H1 (cell line): Measurements from ENCODE around the gene RCBTB2. TPM values are rescaled to one million over a fixed set of nuclear protein-coding genes. Genes with fewer than 3 reads are reported as not detected.

Experiments used
- CTCF ChIA-PET: fragments of 300-600 bp; sonication (Branson Sonifier 250); formaldehyde crosslinking; loops from one replicate; lab custom pipeline; 2021; ENCODE audit not compliant: partially characterized antibody; lab: Charles Lee
- POLR2A ChIA-PET: fragments of 300-600 bp; sonication (Branson Sonifier 250); formaldehyde crosslinking; loops from one replicate; lab custom pipeline; 2021; ENCODE audit warnings: inconsistent platforms; ENCODE audit not compliant: partially characterized antibody; lab: Charles Lee
- DNase-seq, 2 experiments: peaks; one replicate each; pipeline versions ENCODE4 v3.0.0 to v3.0.0-alpha.2; 2010 to 2022; ENCODE audit warnings: low spot score in 2 of 2, low read depth in 1 of 2, mixed read lengths in 1 of 2
- FAIRE-seq: peaks from 2 replicates; lab custom pipeline; 2011; peaks lifted over from hg19 to GRCh38; lab: Jason Lieb, UNC
- H2AFZ ChIP-seq: 2 replicates; pipeline ENCODE4 v1.8.1; 2012; ENCODE audit warnings: low read length, inconsistent platforms
- H2AK5ac ChIP-seq: 2 replicates; pipeline ENCODE4 v1.6.1; 2013; ENCODE audit warnings: low read depth, low read length
- H2BK120ac ChIP-seq: replicated peaks from 2 replicates; pipeline ENCODE3; 2013; ENCODE audit warnings: low read depth, low read length, inconsistent platforms
- H2BK12ac ChIP-seq: 2 replicates; pipeline ENCODE4 v1.6.1; 2013; ENCODE audit warnings: low read depth, low read length
- H2BK15ac ChIP-seq: 2 replicates; pipeline ENCODE4 v1.6.1; 2013; ENCODE audit warnings: low read length
- H2BK20ac ChIP-seq: 2 replicates; pipeline ENCODE4 v1.6.1; 2013; ENCODE audit warnings: low read length
- H2BK5ac ChIP-seq: 2 replicates; pipeline ENCODE4 v1.6.1; 2013; ENCODE audit warnings: low read depth, low read length
- H3K14ac ChIP-seq: 2 replicates; pipeline ENCODE4 v1.6.1; 2013; ENCODE audit warnings: inconsistent platforms; ENCODE audit not compliant: insufficient read length
- H3K18ac ChIP-seq: 2 replicates; pipeline ENCODE4 v1.6.1; 2013; ENCODE audit warnings: low read length; ENCODE audit errors: extremely low read depth
- H3K23ac ChIP-seq: 2 replicates; pipeline ENCODE4 v1.6.1; 2013; ENCODE audit warnings: inconsistent platforms; ENCODE audit not compliant: insufficient read length
- H3K23me2 ChIP-seq: 2 replicates; pipeline ENCODE4 v1.6.1; 2013; ENCODE audit warnings: low read depth, low read length
- H3K27ac ChIP-seq: 2 replicates; pipeline ENCODE4 v1.6.1; 2011; ENCODE audit warnings: low read depth, low read length, inconsistent platforms
- H3K27me3 ChIP-seq, 4 experiments: replicated peaks in 1 of 4; 1 replicate in 1 of 4; 2 replicates in 3 of 4; pipeline versions ENCODE4 v1.6.1 to v1.8.1; 2011 to 2013; ENCODE audit warnings: low read length in 3 of 4, mild to moderate bottlenecking in 3 of 4, inconsistent platforms in 2 of 4, mixed read lengths in 2 of 4, moderate library complexity in 1 of 4; ENCODE audit not compliant: control insufficient read depth in 3 of 4, insufficient read depth in 3 of 4; ENCODE audit errors: extremely low read depth in 1 of 4
- H3K36me3 ChIP-seq, 4 experiments: 2 replicates each; pipeline versions ENCODE4 v1.6.1 to v1.8.1; 2011 to 2013; ENCODE audit warnings: mild to moderate bottlenecking in 4 of 4, low read length in 3 of 4, moderate library complexity in 2 of 4, control low read depth in 1 of 4, inconsistent platforms in 1 of 4; ENCODE audit not compliant: insufficient read depth in 4 of 4, control insufficient read depth in 2 of 4
- H3K4ac ChIP-seq: replicated peaks from 2 replicates; pipeline ENCODE3; 2013; ENCODE audit warnings: low read length, low read depth, mixed read lengths, inconsistent platforms; ENCODE audit not compliant: insufficient read length
- H3K4me1 ChIP-seq, 4 experiments: replicated peaks in 1 of 4; 1 replicate in 1 of 4; 2 replicates in 3 of 4; pipeline versions ENCODE4 v1.6.1 to v1.8.1; 2011 to 2013; ENCODE audit warnings: low read length in 3 of 4, inconsistent platforms in 2 of 4, mixed read lengths in 1 of 4; ENCODE audit not compliant: insufficient read depth in 4 of 4, control insufficient read depth in 3 of 4
- H3K4me2 ChIP-seq, 2 experiments: 2 replicates each; pipeline versions ENCODE4 v1.6.1 to v1.8.1; 2011 to 2013; ENCODE audit warnings: low read depth in 2 of 2, low read length in 2 of 2, control low read depth in 1 of 2, inconsistent platforms in 1 of 2, mild to moderate bottlenecking in 1 of 2; ENCODE audit not compliant: insufficient read depth in 1 of 2
- H3K4me3 ChIP-seq, 4 experiments: fragments of 200-600, 300-600 bp in 1 of 4; sonication (generic), shearing (Covaris generic), sonication (Bioruptor Twin) in 1 of 4; 2 replicates each; pipeline versions ENCODE4 v1.5.1 to v1.8.1; 2011 to 2016; ENCODE audit warnings: low read length in 4 of 4, low read depth in 3 of 4, control low read depth in 2 of 4, inconsistent platforms in 2 of 4, mild to moderate bottlenecking in 2 of 4, mixed read lengths in 1 of 4, moderate library complexity in 1 of 4; ENCODE audit not compliant: insufficient read depth in 2 of 4; ENCODE audit errors: extremely low read depth in 1 of 4
- H3K56ac ChIP-seq: replicated peaks from 2 replicates; pipeline ENCODE3; 2013; ENCODE audit warnings: low read depth, mild to moderate bottlenecking, mixed read lengths, low read length, inconsistent platforms; ENCODE audit not compliant: insufficient read length
- H3K79me1 ChIP-seq: 2 replicates; pipeline ENCODE4 v1.6.1; 2013; ENCODE audit warnings: low read depth, low read length, control low read depth
- H3K79me2 ChIP-seq, 2 experiments: 2 replicates each; pipeline versions ENCODE4 v1.6.1 to v1.8.1; 2012 to 2013; ENCODE audit warnings: low read length in 2 of 2, mild to moderate bottlenecking in 2 of 2, inconsistent platforms in 1 of 2; ENCODE audit not compliant: insufficient read depth in 2 of 2, control insufficient read depth in 1 of 2
- H3K9ac ChIP-seq, 4 experiments: replicated peaks in 1 of 4; 1 replicate in 1 of 4; 2 replicates in 3 of 4; pipeline versions ENCODE4 v1.6.1 to v1.8.1; 2011 to 2013; ENCODE audit warnings: low read depth in 3 of 4, low read length in 3 of 4, control low read depth in 2 of 4, mild to moderate bottlenecking in 2 of 4, moderate library complexity in 2 of 4, inconsistent platforms in 1 of 4; ENCODE audit errors: extremely low read depth in 1 of 4
- H3K9me3 ChIP-seq, 2 experiments: 2 replicates each; pipeline versions ENCODE4 v1.6.1 to v1.8.1; 2012 to 2013; ENCODE audit warnings: mild to moderate bottlenecking in 2 of 2, moderate library complexity in 2 of 2, control low read depth in 1 of 2, inconsistent platforms in 1 of 2, low read depth in 1 of 2, low read length in 1 of 2, mixed read lengths in 1 of 2; ENCODE audit not compliant: insufficient read depth in 2 of 2
- H4K20me1 ChIP-seq, 2 experiments: replicated peaks in 1 of 2; 2 replicates each; pipeline versions ENCODE3 to v1.8.1; 2011 to 2013; ENCODE audit warnings: inconsistent platforms in 2 of 2, low read length in 2 of 2, mild to moderate bottlenecking in 1 of 2; ENCODE audit not compliant: insufficient read depth in 2 of 2, control insufficient read depth in 1 of 2
- H4K5ac ChIP-seq: 2 replicates; pipeline ENCODE4 v1.6.1; 2013; ENCODE audit warnings: low read length, low read depth, mixed read lengths, inconsistent platforms; ENCODE audit not compliant: insufficient read length
- H4K8ac ChIP-seq: 2 replicates; pipeline ENCODE4 v1.8.0; 2013; ENCODE audit warnings: mild to moderate bottlenecking, moderate library complexity, low read length, inconsistent platforms; ENCODE audit not compliant: insufficient read depth; ENCODE audit errors: extremely low read depth
- H4K91ac ChIP-seq: replicated peaks from 2 replicates; pipeline ENCODE3; 2013; ENCODE audit warnings: low read length, mixed read lengths, inconsistent platforms; ENCODE audit not compliant: insufficient read length
- BCL11A ChIP-seq, 2 experiments: IDR thresholded peaks; one replicate each; pipeline ENCODE4 v1.6.1; 2011; ENCODE audit warnings: low read depth in 2 of 2, low read length in 2 of 2, mild to moderate bottlenecking in 2 of 2
- CBX5 ChIP-seq: fragments of 300-800, 300-1000 bp; sonication (generic); IDR thresholded peaks from 2 replicates; pipeline ENCODE4 v1.7.1; 2016; ENCODE audit warnings: antibody characterized with exemption, low read length, low read depth
- CHD2 ChIP-seq: IDR thresholded peaks from 2 replicates; pipeline ENCODE4 v1.6.1; 2012; ENCODE audit warnings: low read length, improper control_type of control experiment
- JUN ChIP-seq: IDR thresholded peaks from 2 replicates; pipeline ENCODE4 v1.6.1; 2011; ENCODE audit warnings: low read depth, mild to moderate bottlenecking, improper control_type of control experiment, low read length
- MAFK ChIP-seq: IDR thresholded peaks from 2 replicates; pipeline ENCODE4 v1.6.1; 2012; ENCODE audit warnings: low read depth, mild to moderate bottlenecking, improper control_type of control experiment, low read length
- RNF2 ChIP-seq: fragments of 200-900, 300-1000 bp; sonication (generic); IDR thresholded peaks from 2 replicates; pipeline ENCODE4 v1.7.1; 2016; ENCODE audit warnings: borderline replicate concordance, low read depth, mild to moderate bottlenecking, antibody characterized with exemption, low read length; ENCODE audit not compliant: poor library complexity, severe bottlenecking; ENCODE audit errors: missing control alignments
- RXRA ChIP-seq: IDR thresholded peaks from 2 replicates; pipeline ENCODE4 v1.6.1; 2011; ENCODE audit warnings: low read depth, mild to moderate bottlenecking, low read length, moderate library complexity; ENCODE audit not compliant: insufficient read depth
- SIRT6 ChIP-seq: IDR thresholded peaks from one replicate; pipeline ENCODE4 v1.7.1; 2012; ENCODE audit warnings: low read length, inconsistent platforms
- SP4 ChIP-seq: IDR thresholded peaks from 2 replicates; pipeline ENCODE4 v1.6.1; 2012; ENCODE audit warnings: low read length, inconsistent platforms
- TAF7 ChIP-seq: optimal IDR thresholded peaks from 2 replicates; pipeline ENCODE3; 2011; ENCODE audit warnings: low read depth, mild to moderate bottlenecking, inconsistent platforms, low read length, moderate library complexity, borderline replicate concordance
- TCF12 ChIP-seq: IDR thresholded peaks from 2 replicates; pipeline ENCODE4 v1.6.1; 2011; ENCODE audit warnings: low read depth, mild to moderate bottlenecking, low read length
- WGBS, 2 experiments: shearing (Covaris generic) in 1 of 2; methylation state at CpG; one replicate each; pipeline versions ENCODE4 v1.1.6 to v1.1.7; 2013 to 2015; ENCODE audit warnings: low lambda C conversion rate in 2 of 2, mixed read lengths in 2 of 2, inconsistent platforms in 1 of 2, low coverage in 1 of 2, missing lambda C conversion rate in 1 of 2; ENCODE audit not compliant: insufficient replicate concordance in 2 of 2, insufficient coverage in 1 of 2, insufficient read length in 1 of 2; ENCODE audit errors: extremely low coverage in 1 of 2, missing lambda C conversion rate in 1 of 2; 5-methylcytosine and 5-hydroxymethylcytosine counted together
- polyA plus RNA-seq, 7 experiments: library from polyadenylated mRNA; depleted of rRNA in 3 of 7; stranded (reverse) in 5 of 7; unstranded in 2 of 7; fragments of >200 nt in 5 of 7; fragments of 200-250 nt in 2 of 7; gene quantifications; 1 replicate in 5 of 7; 2 replicates in 1 of 7; 4 replicates in 1 of 7; pipeline versions ENCODE4 v1.2.1 to v1.2.3, GENCODE V29; 2011 to 2013; ENCODE audit warnings: missing spikeins in 2 of 7, mixed read lengths in 2 of 7
- total RNA-seq: library from RNA; stranded (reverse); fragmentation: NEBNext Ultra II Directional; extraction: Animal tissue kit (Norgen Biotek cat#: 25700); gene quantifications from 2 replicates; pipeline ENCODE4 v1.2.1, GENCODE V29; 2021
- TF ChIP-seq, protein P1 (sequence below): IDR thresholded peaks from 2 replicates; pipeline ENCODE4 v1.6.1; 2012; ENCODE audit warnings: low read length, inconsistent platforms
- TF ChIP-seq, protein P2 (sequence below): IDR thresholded peaks from 2 replicates; pipeline ENCODE4 v1.6.1; 2012; ENCODE audit warnings: inconsistent platforms

Gene RCBTB2
- total and polyA plus RNA-seq, 2 of the 8 experiments (the other 6 are each of a cell fraction or from before 2014, with no cell fraction given) = 5.2 to 8.4 TPM

- no peaks in the 10 kb centered on the region for H3K9me3 ChIP-seq
- no peak overlapping the region for H3K4me3 ChIP-seq
- peaks cover 0 to 28% of the 10 kb centered on the region in 2 experiments; a peak in 2 of 4 replicates for H3K79me2 ChIP-seq
- no peak overlapping the region for H2AFZ ChIP-seq
- H4K5ac ChIP-seq = no peak overlapping the region
- H3K4me1 ChIP-seq = peaks cover 0 to 6% (median 4%) of the 10 kb centered on the region in 4 experiments; a peak in 4 of 7 replicates
- CTCF ChIA-PET = interaction anchor here (0.6 to 1.6 kb wide), 2 partner anchors 51 to 399 kb away, joined by 3 to 5 read pairs; no protein-coding TSS in a partner anchor
- peaks cover 2% of the 10 kb centered on the region for H3K23me2 ChIP-seq
- H4K91ac ChIP-seq = no peak overlapping the region
- no peaks in the 10 kb centered on the region for H3K36me3 ChIP-seq
- no peak overlapping the region for H2AK5ac ChIP-seq
- H3K4ac ChIP-seq = no peak overlapping the region
- WGBS, 2 experiments = 95% methylated on average over 3 of the region's 3 CpGs; no CpG with 5 or more reads in 1 of the 2 experiments
- no peak overlapping the region for H3K9ac ChIP-seq
- no peak overlapping the region for H3K18ac ChIP-seq
- POLR2A ChIA-PET = no interaction called here
- no peak for FAIRE-seq
- H2BK15ac ChIP-seq = no peak overlapping the region
- no peak overlapping the region for H3K23ac ChIP-seq
- H3K56ac ChIP-seq = no peak overlapping the region
- DNase-seq = no peak
- no peaks in the 10 kb centered on the region for H4K20me1 ChIP-seq
- H2BK12ac ChIP-seq = no peak overlapping the region
- H3K14ac ChIP-seq = no peak overlapping the region
- no peak overlapping the region for H3K4me2 ChIP-seq
- H2BK5ac ChIP-seq = no peak overlapping the region
- no peak overlapping the region for H2BK120ac ChIP-seq
- no peak overlapping the region for H4K8ac ChIP-seq
- H3K79me1 ChIP-seq = no peaks in the 10 kb centered on the region
- no peaks in the 10 kb centered on the region for H3K27me3 ChIP-seq
- no peak overlapping the region for H3K27ac ChIP-seq
- H2BK20ac ChIP-seq = no peak overlapping the region
- TF ChIP-seq, protein P1, sequence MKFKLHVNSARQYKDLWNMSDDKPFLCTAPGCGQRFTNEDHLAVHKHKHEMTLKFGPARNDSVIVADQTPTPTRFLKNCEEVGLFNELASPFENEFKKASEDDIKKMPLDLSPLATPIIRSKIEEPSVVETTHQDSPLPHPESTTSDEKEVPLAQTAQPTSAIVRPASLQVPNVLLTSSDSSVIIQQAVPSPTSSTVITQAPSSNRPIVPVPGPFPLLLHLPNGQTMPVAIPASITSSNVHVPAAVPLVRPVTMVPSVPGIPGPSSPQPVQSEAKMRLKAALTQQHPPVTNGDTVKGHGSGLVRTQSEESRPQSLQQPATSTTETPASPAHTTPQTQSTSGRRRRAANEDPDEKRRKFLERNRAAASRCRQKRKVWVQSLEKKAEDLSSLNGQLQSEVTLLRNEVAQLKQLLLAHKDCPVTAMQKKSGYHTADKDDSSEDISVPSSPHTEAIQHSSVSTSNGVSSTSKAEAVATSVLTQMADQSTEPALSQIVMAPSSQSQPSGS = no peak
- no peak for TF ChIP-seq JUN
- no peak for TF ChIP-seq TAF7
- TF ChIP-seq TCF12 = no peak
- TF ChIP-seq RNF2 = no peak
- no peak for TF ChIP-seq BCL11A (IDR thresholded peaks at IDR 0.05; ENCODE audit: low read depth in 2 of 2, low read length in 2 of 2)
- TF ChIP-seq CBX5 = no peak
- TF ChIP-seq CHD2 = no peak
- TF ChIP-seq, protein P2, sequence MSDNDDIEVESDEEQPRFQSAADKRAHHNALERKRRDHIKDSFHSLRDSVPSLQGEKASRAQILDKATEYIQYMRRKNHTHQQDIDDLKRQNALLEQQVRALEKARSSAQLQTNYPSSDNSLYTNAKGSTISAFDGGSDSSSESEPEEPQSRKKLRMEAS = no peak
- no peak for TF ChIP-seq SIRT6
- TF ChIP-seq SP4 = no peak
- no peak for TF ChIP-seq MAFK
- TF ChIP-seq RXRA = no peak
Observed at GRCh38 chr13:48528720-48529119, 4.2 kb downstream of the RCBTB2 start.
